Left lung (tissue), 10 donors: ENCODE data around the gene STOX2. TPM values are rescaled to one million over a fixed set of nuclear protein-coding genes. Genes with fewer than 3 reads are reported as not detected.
A peak's percentile ranks its signal among the peaks of the same experiment; 100 is the strongest.

Experiments
- ATAC-seq: fragments of 200-7000 bp; cut with Tn5 transposase; one replicate; pipeline ENCODE4 v1.9.1; 2020; ENCODE audit warnings: moderate library complexity
- DNase-seq, 4 donors: peaks; one replicate each; pipeline ENCODE4 v3.0.0-alpha.2; 2013 to 2020
- H3K27ac ChIP-seq, 2 donors: fragments of 200-600 bp; sonication (generic) in 1 of 2; one replicate each; pipeline versions ENCODE4 v1.5.0 to v1.8.0; 2020 to 2021
- H3K27me3 ChIP-seq, 2 donors: fragments of 200-600 bp; sonication (generic) in 1 of 2; one replicate each; pipeline versions ENCODE4 v1.5.0 to v1.8.0; 2020 to 2021
- H3K36me3 ChIP-seq, 2 donors: fragments of 200-600 bp; sonication (generic) in 1 of 2; one replicate each; pipeline versions ENCODE4 v1.5.0 to v1.8.0; 2020 to 2021
- H3K4me1 ChIP-seq, 2 donors: fragments of 200-600 bp; one replicate each; pipeline ENCODE4 v1.8.0; 2021
- H3K4me3 ChIP-seq, 2 donors: fragments of 200-600 bp; sonication (generic) in 1 of 2; one replicate each; pipeline versions ENCODE4 v1.5.0 to v1.8.0; 2020 to 2021; ENCODE audit warnings: mild to moderate bottlenecking in 1 of 2
- H3K9me3 ChIP-seq, 2 donors: fragments of 200-600 bp; sonication (generic) in 1 of 2; one replicate each; pipeline versions ENCODE4 v1.5.0 to v1.8.0; 2020 to 2021
- CTCF ChIP-seq, 2 donors: fragments of 200-600 bp; sonication (generic) in 1 of 2; IDR thresholded peaks; one replicate each; pipeline versions ENCODE4 v1.5.0 to v1.8.0; 2021; ENCODE audit warnings: antibody characterized with exemption in 2 of 2
- intact Hi-C, 2 donors: fragments of 100-400 bp; cut with DNase I; formaldehyde crosslinking; loops; one replicate each; pipeline versions ENCODE4 v1.11.2 to v1.14.2; 2022
- polyA plus RNA-seq, 6 donors: library from polyadenylated mRNA; unstranded; fragments of 120-200 nt; gene quantifications; one replicate each; pipeline ENCODE4 v1.2.1, GENCODE V29; 2013; ENCODE audit not compliant: insufficient read length in 6 of 6
- total RNA-seq, 2 donors: library from RNA; stranded (reverse); fragmentation: NEBNext Ultra II Directional; extraction: Animal tissue kit (Norgen Biotek cat#: 25700); gene quantifications; one replicate each; pipeline ENCODE4 v1.2.1, GENCODE V29; 2021
- donor health status: DM: no; HTN: yes; CAD: no.
- donor health status: DM: no; HTN: no; CAD: no.

STOX2 gene
- total and polyA plus RNA-seq, 8 donors: 12.4 to 19.5 (median 16.4) TPM

- ATAC-seq (no peak), DNase-seq (no peak)
- Histone ChIP-seq H3K36me3 (no peaks in the 10 kb centered on the region), H3K4me1 (no peaks in the 10 kb centered on the region), H3K27me3 (no peaks in the 10 kb centered on the region), H3K27ac (no peak overlapping the region), H3K9me3 (no peaks in the 10 kb centered on the region), H3K4me3 (no peak overlapping the region)
- no peak for TF ChIP-seq CTCF (IDR thresholded peaks at IDR 0.05)
- intact Hi-C loops: no loop called here
These were observed 27.5 kb downstream of the STOX2 start for GRCh38 chr4:183932576-183932975.

- no peaks in the 10 kb centered on the region for H3K27me3 ChIP-seq
- H3K36me3 ChIP-seq: no peaks in the 10 kb centered on the region
- no peak overlapping the region for H3K4me3 ChIP-seq
- H3K27ac ChIP-seq: no peak overlapping the region
- intact Hi-C loops: no loop called here
- H3K9me3 ChIP-seq: no peaks in the 10 kb centered on the region
- no peaks in the 10 kb centered on the region for H3K4me1 ChIP-seq
- TF ChIP-seq CTCF (IDR thresholded peaks at IDR 0.05): no peak
- DNase-seq (no peak), ATAC-seq (no peak)
These were observed 29.7 kb downstream of the STOX2 start for GRCh38 chr4:183934761-183935160.

- ATAC-seq: no peak
- TF ChIP-seq CTCF (IDR thresholded peaks at IDR 0.05): no peak
- no peak overlapping the region for H3K4me3 ChIP-seq
- no peaks in the 10 kb centered on the region for H3K9me3 ChIP-seq
- H3K4me1 ChIP-seq: no peaks in the 10 kb centered on the region
- no peak overlapping the region for H3K27ac ChIP-seq
- intact Hi-C loops: no loop called here
- no peaks in the 10 kb centered on the region for H3K36me3 ChIP-seq
- DNase-seq: no peak
- no peaks in the 10 kb centered on the region for H3K27me3 ChIP-seq
These were observed 30.4 kb downstream of the STOX2 start for GRCh38 chr4:183935355-183936005.

GRCh38 chr4:183936047-183936446, 30.9 kb downstream of the STOX2 start:
- H3K4me1 ChIP-seq: no peaks in the 10 kb centered on the region
- no peaks in the 10 kb centered on the region for H3K27me3 ChIP-seq
- intact Hi-C loops: no loop called here
- H3K36me3 ChIP-seq: no peaks in the 10 kb centered on the region
- ATAC-seq (no peak), DNase-seq (peak in 1 of 4 donors; percentile 52)
- H3K27ac ChIP-seq: no peak overlapping the region
- H3K4me3 ChIP-seq: no peak overlapping the region
- TF ChIP-seq CTCF (IDR thresholded peaks at IDR 0.05): no peak
- H3K9me3 ChIP-seq: no peaks in the 10 kb centered on the region

- TF ChIP-seq CTCF (IDR thresholded peaks at IDR 0.05): no peak
- H3K36me3 ChIP-seq: no peaks in the 10 kb centered on the region
- no peaks in the 10 kb centered on the region for H3K4me1 ChIP-seq
- no peaks in the 10 kb centered on the region for H3K27me3 ChIP-seq
- no peak overlapping the region for H3K4me3 ChIP-seq
- intact Hi-C loops: no loop called here
- no peaks in the 10 kb centered on the region for H3K9me3 ChIP-seq
- H3K27ac ChIP-seq: no peak overlapping the region
- ATAC-seq: no peak
- DNase-seq: no peak
These were observed 31.7 kb downstream of the STOX2 start for GRCh38 chr4:183936574-183937345.
